Gastrocnemius medialis (tissue), 4 donors: Measurements from ENCODE around the gene DPYSL3.

Experiments
- CTCF ChIP-seq, 5 experiments: fragments of 450-650 bp in 3 of 5; fragments of 200-600 bp in 2 of 5; sonication (generic) in 2 of 5; IDR thresholded peaks in 4 of 5; conservative IDR thresholded peaks in 1 of 5; 1 replicate in 4 of 5; 2 replicates in 1 of 5; pipeline ENCODE4 v1.5.1; 2016 to 2019; ENCODE audit warnings: antibody characterized with exemption in 5 of 5, mild to moderate bottlenecking in 3 of 5, moderate library complexity in 3 of 5
- POLR2A ChIP-seq, 2 donors: fragments of 450-650 bp; IDR thresholded peaks; one replicate each; pipeline ENCODE4 v1.6.1; 2017; ENCODE audit warnings: antibody characterized with exemption in 2 of 2, mild to moderate bottlenecking in 2 of 2, moderate library complexity in 2 of 2

GRCh38 chr5:147348451-147348850, 161.4 kb downstream of the DPYSL3 start:
- TF ChIP-seq CTCF (IDR thresholded peaks at IDR 0.05 in 4 of 5, conservative IDR thresholded peaks at IDR 0.05 in 1 of 5) (no peak), POLR2A (IDR thresholded peaks at IDR 0.05) (no peak)
